Head of caudate nucleus (tissue), 42 donors: Measurements from ENCODE around the gene EFHC1.

Experiments
- DNase-seq, 42 donors: peaks; one replicate each; pipeline versions ENCODE4 v3.0.0 to v3.0.0-alpha.2; 2020 to 2021; ENCODE audit warnings: mixed read lengths in 7 of 42
- intact Hi-C: fragments of 100-400 bp; cut with DNase I; formaldehyde crosslinking; loops from one replicate; pipeline ENCODE4 v1.15.0; 2022

Gene EFHC1

DNA sequence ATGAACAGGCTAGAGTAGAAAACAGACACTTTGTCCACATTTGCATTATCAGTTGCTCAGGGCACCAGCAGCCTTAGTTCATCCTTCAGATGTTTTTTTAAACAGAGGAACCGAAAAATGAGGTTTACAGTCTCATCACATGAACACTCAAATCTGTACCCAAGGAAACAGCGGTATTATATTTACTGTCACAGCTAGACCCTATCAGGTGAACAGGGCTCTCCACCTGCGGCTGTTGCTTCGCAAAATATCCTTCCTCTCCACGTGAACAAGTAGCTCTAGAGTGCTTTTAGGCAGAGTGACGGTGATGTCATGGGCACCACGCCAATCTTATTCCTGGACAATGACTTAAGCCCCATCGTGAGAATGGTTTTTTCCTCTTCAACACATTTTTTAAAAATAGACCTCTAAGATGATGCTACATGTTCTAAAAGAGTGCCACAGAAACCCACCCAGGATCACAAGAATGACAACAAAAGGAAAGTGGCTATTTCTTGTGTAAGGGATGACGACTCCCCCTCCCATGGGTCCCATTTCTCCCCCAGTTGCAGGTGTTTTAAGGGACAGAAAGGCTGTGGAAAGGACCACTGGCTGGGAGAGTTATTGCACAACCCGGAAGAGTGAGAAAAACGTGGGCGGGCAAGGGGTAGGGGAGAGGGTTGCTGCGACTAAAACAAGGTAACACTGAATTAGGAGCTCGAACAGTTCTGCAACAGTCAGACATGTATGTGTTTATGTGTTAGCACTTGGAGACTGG, 77.7 kb downstream of the EFHC1 start:
- intact Hi-C loops = no loop called here
- no peak for DNase-seq

GRCh38 chr6:52498538-52499017, 78.4 kb downstream of the EFHC1 start:
- DNase-seq = no peak
- intact Hi-C loops = no loop called here

DNA sequence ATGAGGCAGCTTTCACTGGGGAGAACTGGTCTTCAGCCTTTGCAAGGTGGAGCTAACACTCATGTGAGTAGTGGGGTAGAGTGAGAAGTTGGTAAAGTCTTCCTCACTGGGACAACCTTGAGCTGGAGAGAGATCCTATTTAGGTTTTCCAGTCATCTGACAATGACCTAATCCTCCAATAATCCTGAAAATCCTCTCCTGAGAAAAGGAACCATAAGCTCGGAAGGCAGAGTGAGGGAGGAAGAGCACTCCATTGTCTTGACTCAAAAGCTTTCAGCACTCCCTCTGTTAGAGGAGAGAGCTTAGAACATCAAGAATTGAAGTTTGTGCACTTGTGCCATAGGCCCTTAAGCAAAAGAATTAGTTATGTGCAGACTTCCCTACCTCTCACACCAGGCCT, 78.9 kb downstream of the EFHC1 start:
- no peak for DNase-seq
- intact Hi-C loops = no loop called here

GRCh38 chr6:52499681-52500236, 79.6 kb downstream of the EFHC1 start:
- DNase-seq = no peak
- intact Hi-C loops = no loop called here

GRCh38 chr6:52500238-52501129, 80.3 kb downstream of the EFHC1 start:
- intact Hi-C loops = no loop called here
- no peak for DNase-seq

GRCh38 chr6:52502306-52503029, 82.3 kb downstream of the EFHC1 start:
- no peak for DNase-seq
- intact Hi-C loops = no loop called here

DNA sequence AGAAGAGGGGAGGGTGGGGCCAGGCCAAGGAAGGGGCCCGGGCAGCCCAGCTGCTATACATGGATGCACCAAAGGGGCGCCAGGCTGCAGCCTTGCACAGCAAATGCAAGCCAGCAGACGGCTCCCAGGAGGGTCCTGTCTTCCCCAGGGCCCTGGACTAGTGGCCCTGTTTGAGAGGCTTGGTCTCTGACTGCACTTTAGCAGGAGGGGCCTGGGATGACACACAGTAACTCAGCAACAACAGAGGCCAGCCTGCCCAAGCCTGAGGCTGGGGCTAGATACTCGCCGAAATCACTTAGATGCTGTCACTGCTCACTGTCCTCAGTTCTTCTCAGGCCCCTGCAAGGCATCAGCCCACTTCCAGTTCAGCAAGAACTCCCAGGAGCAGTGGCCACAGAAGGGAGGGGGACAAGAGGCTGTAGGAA, 83.2 kb downstream of the EFHC1 start:
- DNase-seq = no peak
- intact Hi-C loops = no loop called here

- DNase-seq = peak in 1 of 42 donors; percentile 15
- intact Hi-C loops = no loop called here
Measured at GRCh38 chr6:52503851-52504781, 84.0 kb downstream of the EFHC1 start.

GRCh38 chr6:52504782-52505136, 84.6 kb downstream of the EFHC1 start:
- no peak for DNase-seq
- intact Hi-C loops = no loop called here

DNA sequence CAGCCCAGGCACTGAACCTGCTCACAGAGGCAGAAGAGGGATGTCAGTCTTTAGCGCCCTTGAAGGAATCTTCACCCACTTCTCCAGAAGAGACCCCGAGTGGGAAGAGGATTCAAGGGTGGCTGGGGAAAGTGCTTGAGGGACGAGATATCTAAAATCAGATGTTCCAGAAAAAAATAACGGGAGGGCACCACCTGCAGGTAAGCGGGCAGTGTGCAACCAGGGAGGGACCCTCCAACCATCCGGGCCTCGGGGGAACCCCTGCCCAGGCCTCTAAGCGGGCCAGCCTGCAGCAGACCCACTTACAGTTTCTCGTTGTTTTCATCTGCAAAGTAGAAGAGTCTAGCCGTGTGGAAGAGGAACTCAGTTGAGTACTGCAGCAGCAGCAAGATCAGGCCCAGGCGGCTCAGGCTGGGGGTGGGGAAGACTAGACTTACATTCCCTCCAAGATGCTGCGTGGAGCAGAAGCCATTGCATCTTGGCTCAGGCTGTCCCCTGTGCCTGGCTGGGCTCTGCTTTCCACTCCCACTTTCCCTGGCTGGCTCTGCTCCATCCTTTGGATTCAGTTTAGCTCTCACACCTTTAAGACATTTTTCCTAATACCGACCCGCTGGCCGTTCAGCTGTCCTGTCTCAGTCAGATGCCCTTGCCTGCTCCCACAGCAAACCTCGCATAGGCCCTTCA, 85.7 kb downstream of the EFHC1 start:
- no peak for DNase-seq
- intact Hi-C loops = no loop called here

- DNase-seq = no peak
- intact Hi-C loops = no loop called here
Measured at GRCh38 chr6:52506476-52506875, 86.3 kb downstream of the EFHC1 start.

DNA sequence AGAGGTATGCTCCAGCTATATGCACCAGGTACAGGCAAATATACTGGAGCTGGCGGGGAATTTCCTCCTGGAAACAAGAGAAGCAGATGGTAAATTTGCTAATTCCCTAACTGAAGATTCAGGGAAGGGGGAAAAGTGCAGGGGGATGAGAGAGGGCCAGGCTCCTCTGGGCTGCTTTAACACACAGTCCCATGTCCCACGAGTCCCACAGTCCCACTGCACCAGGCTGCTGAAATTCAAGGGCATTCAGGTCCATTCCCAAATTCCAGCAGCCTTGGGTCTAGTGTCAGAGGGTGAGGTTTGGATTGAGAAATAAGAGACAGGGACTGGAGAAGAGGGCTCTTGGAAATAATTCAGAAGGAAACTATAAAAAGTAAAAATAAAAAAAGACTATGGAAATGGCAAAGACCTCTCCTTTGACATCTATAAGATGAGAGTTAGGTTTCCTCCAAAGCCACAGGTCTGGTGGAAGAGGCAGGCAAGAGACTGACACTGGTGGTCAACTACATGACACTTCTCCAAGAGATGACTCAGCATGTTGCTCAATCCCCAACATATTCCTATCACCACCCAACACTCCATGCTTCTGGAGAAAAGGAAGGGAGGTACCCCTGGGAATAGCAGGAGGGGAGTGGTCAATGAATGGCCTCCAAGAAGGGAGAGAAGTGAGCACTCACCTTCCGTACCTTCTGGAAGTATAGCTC, 87.6 kb downstream of the EFHC1 start:
- intact Hi-C loops = no loop called here

GRCh38 chr6:52508261-52508739, 88.2 kb downstream of the EFHC1 start:
- no peak for DNase-seq
- intact Hi-C loops = no loop called here

More for the DNA sequence above, 87.6 kb downstream of the EFHC1 start:
- no peak for DNase-seq

GRCh38 chr6:52509281-52510212, 89.4 kb downstream of the EFHC1 start:
- DNase-seq = no peak
- intact Hi-C loops = loop anchor here (10.0 kb wide), 1 partner anchor 65 kb away; the partner anchor contains the start of gene TRAM2

- no peak for DNase-seq
- intact Hi-C loops = loop anchor here (10.0 kb wide), 1 partner anchor 65 kb away; the partner anchor contains the start of gene TRAM2
Measured at GRCh38 chr6:52510213-52510562, 90.0 kb downstream of the EFHC1 start.

DNA sequence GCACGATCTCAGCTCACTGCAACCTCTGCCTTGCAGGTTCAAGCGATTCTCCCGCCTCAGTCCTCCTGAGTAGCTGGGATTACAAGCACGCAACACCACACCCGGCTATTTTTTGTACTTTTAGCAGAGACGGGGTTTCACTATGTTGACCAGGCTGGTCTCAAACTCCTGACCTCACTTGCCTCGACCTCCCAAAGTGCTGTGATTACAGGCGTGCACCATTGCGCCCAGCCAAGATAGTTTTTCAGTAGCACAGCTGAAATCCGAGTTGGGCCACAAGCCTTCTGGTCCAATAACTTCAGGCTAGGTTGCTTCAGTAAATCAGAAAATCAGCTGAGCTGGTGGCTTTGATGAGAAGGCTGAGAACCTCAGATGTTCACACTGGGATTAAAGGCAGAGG, 91.0 kb downstream of the EFHC1 start:
- DNase-seq = no peak
- intact Hi-C loops = loop anchor here (10.0 kb wide), 1 partner anchor 64 kb away; the partner anchor contains the start of gene TRAM2
